ENCODE measurements around the gene FOXA1.
A peak's percentile ranks its signal among the peaks of the same experiment; 100 is the strongest.

The FOXA1 gene

DNA sequence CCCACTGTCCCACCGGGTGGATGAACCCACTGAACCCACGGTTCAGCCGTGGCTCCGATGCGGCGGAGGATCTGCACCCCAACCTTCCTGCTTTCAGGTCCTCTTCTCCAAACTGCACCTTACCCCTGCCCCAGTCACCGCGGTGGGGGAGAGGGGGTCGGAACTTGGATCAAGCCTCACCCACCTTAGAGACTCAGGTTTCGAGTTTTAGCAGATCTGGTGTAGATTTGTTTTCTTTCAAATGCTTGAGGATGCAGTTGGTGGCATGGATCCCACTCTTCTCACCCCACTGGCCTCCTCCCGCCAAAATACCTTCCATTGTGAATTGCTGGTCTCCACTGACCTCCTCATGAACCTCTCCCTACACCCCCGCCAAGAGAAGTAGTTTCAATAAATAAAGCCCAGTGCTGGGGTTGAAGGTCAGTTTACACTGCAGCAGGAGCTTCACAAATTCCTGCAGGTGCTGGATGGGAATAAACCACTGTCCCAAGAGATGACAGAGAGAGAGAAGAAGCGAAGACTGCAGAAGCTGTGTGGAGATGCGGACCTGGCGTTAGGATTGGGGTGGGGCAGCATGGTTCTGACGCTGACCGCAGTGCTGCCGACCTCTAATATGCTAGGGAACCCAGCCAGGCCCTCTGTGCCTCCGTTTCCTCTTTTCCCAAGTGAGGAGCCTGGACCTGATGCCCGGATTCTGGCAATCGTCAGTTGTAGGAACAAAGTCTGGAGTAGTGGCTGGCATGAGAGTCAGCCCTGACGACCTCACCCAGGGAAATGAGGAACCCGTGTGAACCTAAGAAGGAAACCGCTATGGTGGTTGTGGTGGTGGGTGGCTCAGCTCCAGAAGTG lies 7.8 kb upstream of the FOXA1 start:
- H3K4me3 ChIP-seq (ENCODE audit: low read length) = no peak overlapping the region

GRCh38 chr14:37601865-37602264 lies 6.8 kb upstream of the FOXA1 start:
- WGBS (ENCODE audit: insufficient coverage, insufficient read length) = no CpG with 5 or more reads among the region's 22 CpGs
- no peak for DNase-seq (ENCODE audit: low read depth, low spot score)
- Histone ChIP-seq H3K4me3 (ENCODE audit: low read length) (no peak overlapping the region), H3K4me1 (ENCODE audit: control insufficient read depth, insufficient read depth, low read length) (peaks cover 7% of the 10 kb centered on the region), H3K27ac (ENCODE audit: low read length) (no peak overlapping the region), H3K27me3 (ENCODE audit: control insufficient read depth, insufficient read depth, low read length) (peaks cover 75% of the 10 kb centered on the region), H3K9me3 (ENCODE audit: control insufficient read depth, insufficient read depth, low read length) (no peaks in the 10 kb centered on the region), H3K36me3 (ENCODE audit: control insufficient read depth, insufficient read depth, low read length) (no peaks in the 10 kb centered on the region)

More for the DNA sequence above, 7.8 kb upstream of the FOXA1 start:
- Histone ChIP-seq H3K27me3 (ENCODE audit: control insufficient read depth, insufficient read depth, low read length) (peaks cover 65% of the 10 kb centered on the region), H3K27ac (ENCODE audit: low read length) (no peak overlapping the region), H3K36me3 (ENCODE audit: control insufficient read depth, insufficient read depth, low read length) (no peaks in the 10 kb centered on the region), H3K9me3 (ENCODE audit: control insufficient read depth, insufficient read depth, low read length) (no peaks in the 10 kb centered on the region), H3K4me1 (ENCODE audit: control insufficient read depth, insufficient read depth, low read length) (peaks cover 6% of the 10 kb centered on the region)
- DNase-seq (ENCODE audit: low read depth, low spot score) = no peak
- no CpG with 5 or more reads among the region's 24 CpGs for WGBS (ENCODE audit: insufficient coverage, insufficient read length)

DNA sequence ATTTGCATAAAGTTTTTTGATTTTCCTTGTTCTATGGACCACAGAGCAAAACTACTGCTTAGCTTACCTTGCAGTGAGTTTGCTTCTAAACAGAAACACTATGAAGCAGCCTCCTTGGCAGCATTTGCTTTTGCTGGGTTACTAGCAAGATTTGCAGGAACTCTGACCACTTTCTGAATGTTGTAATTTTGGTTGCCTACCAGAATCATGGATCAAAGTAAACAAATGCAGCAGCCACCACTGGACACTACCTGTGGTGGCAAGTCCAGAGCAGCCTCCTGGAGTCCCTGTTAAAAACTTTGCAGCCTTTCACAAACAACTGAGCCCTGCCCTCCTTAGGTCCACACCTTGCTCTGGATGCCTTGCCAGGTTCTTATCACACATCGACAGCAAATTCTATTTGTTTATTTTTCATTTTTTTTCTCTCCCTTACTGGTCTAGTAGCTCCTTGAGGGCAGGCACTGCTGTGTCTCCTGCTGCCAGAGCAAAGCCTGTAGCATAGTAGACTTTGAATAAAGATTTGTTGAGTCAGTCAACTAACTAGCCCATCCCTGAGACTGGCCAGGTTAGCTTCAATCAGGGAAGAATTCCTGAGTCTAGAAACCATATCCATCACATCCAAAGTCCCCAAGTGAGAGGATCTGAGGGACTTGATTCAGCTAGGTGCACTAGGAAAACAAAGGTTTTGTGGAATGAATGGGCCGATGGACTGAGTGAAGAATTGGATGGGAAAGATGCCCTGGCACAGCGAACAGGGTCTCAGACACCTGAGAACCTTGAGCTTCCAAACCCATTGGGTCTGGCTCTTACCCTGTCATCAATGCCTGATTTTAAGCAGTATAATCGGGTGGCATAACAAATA lies 6.1 kb upstream of the FOXA1 start:
- H3K27ac ChIP-seq (ENCODE audit: low read length) = no peak overlapping the region
- H3K4me1 ChIP-seq (ENCODE audit: control insufficient read depth, insufficient read depth, low read length) = peaks cover 7% of the 10 kb centered on the region
- H3K36me3 ChIP-seq (ENCODE audit: control insufficient read depth, insufficient read depth, low read length) = no peaks in the 10 kb centered on the region
- no peak overlapping the region for H3K4me3 ChIP-seq (ENCODE audit: low read length)
- no peak for DNase-seq (ENCODE audit: low read depth, low spot score)
- H3K9me3 ChIP-seq (ENCODE audit: control insufficient read depth, insufficient read depth, low read length) = no peaks in the 10 kb centered on the region
- H3K27me3 ChIP-seq (ENCODE audit: control insufficient read depth, insufficient read depth, low read length) = peaks cover 81% of the 10 kb centered on the region
- no CpG with 5 or more reads among the region's 4 CpGs for WGBS (ENCODE audit: insufficient coverage, insufficient read length)

GRCh38 chr14:37599507-37600368 lies 4.7 kb upstream of the FOXA1 start:
- Histone ChIP-seq H3K27ac (ENCODE audit: low read length) (no peak overlapping the region), H3K4me3 (ENCODE audit: low read length) (peak overlapping the region; percentile 2; the same call in 1 of the 2 replicates), H3K4me1 (ENCODE audit: control insufficient read depth, insufficient read depth, low read length) (peaks cover 7% of the 10 kb centered on the region), H3K9me3 (ENCODE audit: control insufficient read depth, insufficient read depth, low read length) (no peaks in the 10 kb centered on the region), H3K36me3 (ENCODE audit: control insufficient read depth, insufficient read depth, low read length) (no peaks in the 10 kb centered on the region), H3K27me3 (ENCODE audit: control insufficient read depth, insufficient read depth, low read length) (peaks cover 89% of the 10 kb centered on the region)
- no CpG with 5 or more reads among the region's 57 CpGs for WGBS (ENCODE audit: insufficient coverage, insufficient read length)
- DNase-seq (ENCODE audit: low read depth, low spot score) = no peak

DNA sequence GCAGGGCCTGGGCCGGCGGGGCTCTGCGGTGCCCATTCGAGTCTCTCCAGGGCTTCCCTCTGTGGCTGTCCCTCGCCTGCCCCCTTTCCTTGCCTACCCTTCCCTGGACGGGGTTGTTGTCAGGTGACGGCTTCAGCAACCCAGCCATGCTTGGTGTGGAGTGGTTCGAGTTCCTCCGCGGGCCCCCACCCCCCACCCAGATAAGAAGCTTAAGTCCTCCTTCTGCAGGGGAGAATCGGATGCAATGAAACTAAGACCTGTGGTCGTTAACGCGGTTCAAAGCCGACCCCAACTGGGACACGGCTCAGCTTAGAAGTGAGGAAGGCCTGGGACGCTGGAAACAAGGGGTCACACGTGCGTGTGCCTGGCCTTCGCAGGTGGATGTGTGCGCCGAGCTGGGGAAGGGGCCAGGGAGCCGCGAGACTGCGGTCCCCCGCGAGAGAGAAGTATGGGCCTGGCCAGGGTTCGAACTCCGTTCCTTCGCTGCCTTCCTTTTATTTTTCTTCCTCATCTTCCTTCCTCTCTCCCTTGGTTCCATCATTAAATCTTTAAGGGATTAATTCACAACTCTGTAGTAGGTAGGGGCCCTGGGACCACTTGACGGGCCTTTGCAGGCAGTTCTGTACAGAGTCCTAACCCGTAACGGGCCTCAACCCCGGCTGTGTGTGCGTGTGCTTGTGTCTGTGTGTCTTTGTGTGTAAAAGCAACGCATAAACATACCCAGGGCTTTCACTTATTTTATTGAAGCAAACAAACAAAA lies 3.9 kb upstream of the FOXA1 start:
- no peak overlapping the region for H3K27ac ChIP-seq (ENCODE audit: low read length)
- no peak for DNase-seq (ENCODE audit: low read depth, low spot score)
- peaks cover 7% of the 10 kb centered on the region for H3K4me1 ChIP-seq (ENCODE audit: control insufficient read depth, insufficient read depth, low read length)
- no peaks in the 10 kb centered on the region for H3K9me3 ChIP-seq (ENCODE audit: control insufficient read depth, insufficient read depth, low read length)
- no peaks in the 10 kb centered on the region for H3K36me3 ChIP-seq (ENCODE audit: control insufficient read depth, insufficient read depth, low read length)
- peaks cover 88% of the 10 kb centered on the region for H3K27me3 ChIP-seq (ENCODE audit: control insufficient read depth, insufficient read depth, low read length)
- no CpG with 5 or more reads among the region's 36 CpGs for WGBS (ENCODE audit: insufficient coverage, insufficient read length)
- peak overlapping the region; percentile 2; the same call in 1 of the 2 replicates for H3K4me3 ChIP-seq (ENCODE audit: low read length)

DNA sequence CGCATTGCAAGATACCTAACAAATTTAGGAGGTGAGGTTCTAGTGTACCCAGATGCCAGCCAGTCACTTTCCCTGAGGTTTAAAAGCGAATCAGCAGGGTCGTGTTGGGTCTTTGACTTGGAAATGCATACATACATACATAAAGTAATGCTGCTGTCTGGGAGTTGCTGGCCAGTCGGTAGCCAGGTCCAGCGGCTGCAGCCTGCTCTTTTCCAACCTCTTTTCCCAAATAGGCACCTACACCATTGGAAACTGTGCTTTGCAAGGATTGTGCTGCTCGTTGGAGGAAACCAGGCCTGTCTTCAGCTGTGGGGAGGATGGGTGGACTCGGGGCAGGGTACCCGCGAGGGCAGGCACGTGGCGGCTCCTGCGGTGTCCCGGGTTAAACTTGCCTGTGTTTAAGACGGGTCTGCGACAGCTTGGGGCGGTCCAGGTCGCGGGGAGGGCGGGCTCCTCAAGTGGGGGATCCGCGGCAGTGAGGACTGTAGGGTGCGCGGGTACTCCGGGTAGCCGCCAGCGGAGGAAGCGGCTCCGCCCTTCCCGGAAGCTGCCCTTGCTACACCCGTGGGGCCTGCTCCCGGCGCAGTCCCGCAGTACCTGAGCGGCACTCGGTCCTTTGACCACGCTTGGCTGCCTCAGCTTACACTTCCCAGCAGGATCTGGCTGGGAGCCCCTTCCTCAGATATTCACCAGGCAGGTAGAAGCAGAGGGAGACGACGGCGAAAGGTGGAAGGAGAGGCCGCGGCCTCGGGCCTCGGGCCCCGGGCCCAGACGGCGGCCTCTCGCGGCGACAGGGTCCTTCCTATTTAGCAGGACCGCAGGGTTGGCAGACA lies 3.1 kb upstream of the FOXA1 start:
- no CpG with 5 or more reads among the region's 50 CpGs for WGBS (ENCODE audit: insufficient coverage, insufficient read length)
- Histone ChIP-seq H3K9me3 (ENCODE audit: control insufficient read depth, insufficient read depth, low read length) (no peaks in the 10 kb centered on the region), H3K27me3 (ENCODE audit: control insufficient read depth, insufficient read depth, low read length) (peaks cover 88% of the 10 kb centered on the region), H3K36me3 (ENCODE audit: control insufficient read depth, insufficient read depth, low read length) (no peaks in the 10 kb centered on the region), H3K27ac (ENCODE audit: low read length) (no peak overlapping the region), H3K4me1 (ENCODE audit: control insufficient read depth, insufficient read depth, low read length) (peaks cover 7% of the 10 kb centered on the region), H3K4me3 (ENCODE audit: low read length) (peak overlapping the region; percentile 38; the same call in 1 of the 2 replicates)
- DNase-seq (ENCODE audit: low read depth, low spot score) = no peak

- WGBS (ENCODE audit: insufficient coverage, insufficient read length) = no CpG with 5 or more reads among the region's 20 CpGs
- Histone ChIP-seq H3K27ac (ENCODE audit: low read length) (no peak overlapping the region), H3K36me3 (ENCODE audit: control insufficient read depth, insufficient read depth, low read length) (no peaks in the 10 kb centered on the region), H3K27me3 (ENCODE audit: control insufficient read depth, insufficient read depth, low read length) (peaks cover 88% of the 10 kb centered on the region), H3K4me1 (ENCODE audit: control insufficient read depth, insufficient read depth, low read length) (peaks cover 7% of the 10 kb centered on the region), H3K9me3 (ENCODE audit: control insufficient read depth, insufficient read depth, low read length) (no peaks in the 10 kb centered on the region), H3K4me3 (ENCODE audit: low read length) (no peak overlapping the region)
- no peak for DNase-seq (ENCODE audit: low read depth, low spot score)
Measured at GRCh38 chr14:37597538-37597913, 2.5 kb upstream of the FOXA1 start.

GRCh38 chr14:37596790-37597472 lies 1.9 kb upstream of the FOXA1 start:
- DNase-seq (ENCODE audit: low read depth, low spot score) = no peak
- H3K9me3 ChIP-seq (ENCODE audit: control insufficient read depth, insufficient read depth, low read length) = no peaks in the 10 kb centered on the region
- H3K36me3 ChIP-seq (ENCODE audit: control insufficient read depth, insufficient read depth, low read length) = no peaks in the 10 kb centered on the region
- no peak overlapping the region for H3K4me3 ChIP-seq (ENCODE audit: low read length)
- H3K4me1 ChIP-seq (ENCODE audit: control insufficient read depth, insufficient read depth, low read length) = peaks cover 9% of the 10 kb centered on the region
- H3K27ac ChIP-seq (ENCODE audit: low read length) = no peak overlapping the region
- peaks cover 88% of the 10 kb centered on the region for H3K27me3 ChIP-seq (ENCODE audit: control insufficient read depth, insufficient read depth, low read length)
- WGBS (ENCODE audit: insufficient coverage, insufficient read length) = no CpG with 5 or more reads among the region's 7 CpGs
